Sciatic nerve (tissue), 2 donors: ENCODE results near the gene TENM4. TPM values are rescaled to one million over a fixed set of nuclear protein-coding genes. Genes with fewer than 3 reads are reported as not detected.

ENCODE experiments used
- ATAC-seq: fragments of 200-7000 bp; cut with Tn5 transposase; one replicate; pipeline ENCODE4 v1.9.1; 2020; ENCODE audit warnings: mild to moderate bottlenecking, moderate library complexity
- DNase-seq: peaks from one replicate; pipeline ENCODE4 v3.0.0-alpha.2; 2020; ENCODE audit warnings: low spot score
- intact Hi-C: fragments of 100-400 bp; cut with DNase I; formaldehyde crosslinking; loops from one replicate; pipeline ENCODE4 v1.14.2; 2022
- total RNA-seq: library from RNA; stranded (reverse); fragmentation: NEBNext Ultra II Directional; extraction: Animal tissue kit (Norgen Biotek cat#: 25700); gene quantifications from one replicate; pipeline ENCODE4 v1.2.1, GENCODE V29; 2021
- donor health status: DM: no; HTN: no; CAD: no.
- donor health status: DM: no; HTN: no; CAD: no.

The TENM4 gene
- total RNA-seq, 1 donor from 2014 or later: 16.5 TPM

GRCh38 chr11:79456501-79456900, 15.7 kb upstream of the TENM4 start:
- DNase-seq (no peak), ATAC-seq (no peak)
- intact Hi-C loops: no loop called here

GRCh38 chr11:79453617-79454016, 12.8 kb upstream of the TENM4 start:
- intact Hi-C loops: no loop called here
- no peak for DNase-seq
- no peak for ATAC-seq

- intact Hi-C loops: no loop called here
- no peak for ATAC-seq
- no peak for DNase-seq
Observed at GRCh38 chr11:79449040-79449439, 8.2 kb upstream of the TENM4 start.

GRCh38 chr11:79447038-79447786, 6.4 kb upstream of the TENM4 start:
- no peak for ATAC-seq
- intact Hi-C loops: no loop called here
- no peak for DNase-seq

GRCh38 chr11:79444923-79445322, 4.1 kb upstream of the TENM4 start:
- ATAC-seq (no peak), DNase-seq (no peak)
- intact Hi-C loops: no loop called here

- DNase-seq: no peak
Observed at GRCh38 chr11:79441461-79441875, 638 bp upstream of the TENM4 start.

GRCh38 chr11:79439886-79440570, 802 bp downstream of the TENM4 start:
- DNase-seq (peak; percentile 64), ATAC-seq (no peak)
- intact Hi-C loops: no loop called here

More at GRCh38 chr11:79441461-79441875, 638 bp upstream of the TENM4 start:
- ATAC-seq: no peak
- intact Hi-C loops: no loop called here

GRCh38 chr11:79439410-79439885, 1.4 kb downstream of the TENM4 start:
- no peak for ATAC-seq

GRCh38 chr11:79438631-79439409, 2.0 kb downstream of the TENM4 start:
- DNase-seq: peak; percentile 57

More at GRCh38 chr11:79439410-79439885, 1.4 kb downstream of the TENM4 start:
- no peak for DNase-seq
- intact Hi-C loops: no loop called here

GRCh38 chr11:79437981-79438630, 2.7 kb downstream of the TENM4 start:
- intact Hi-C loops: no loop called here
- ATAC-seq (peak; percentile 20), DNase-seq (peak; percentile 61)

More at GRCh38 chr11:79438631-79439409, 2.0 kb downstream of the TENM4 start:
- peak; percentile 54 for ATAC-seq
- intact Hi-C loops: no loop called here

GRCh38 chr11:79437278-79437980, 3.4 kb downstream of the TENM4 start:
- peak; percentile 81 for DNase-seq
- intact Hi-C loops: no loop called here
- peak; percentile 60 for ATAC-seq

- no peak for ATAC-seq
- DNase-seq: no peak
- intact Hi-C loops: no loop called here
Observed at GRCh38 chr11:79436919-79437277, 3.9 kb downstream of the TENM4 start.

- no peak for DNase-seq
- no peak for ATAC-seq
- intact Hi-C loops: no loop called here
Observed at GRCh38 chr11:79434283-79434682, 6.5 kb downstream of the TENM4 start.

GRCh38 chr11:79432138-79432537, 8.7 kb downstream of the TENM4 start:
- intact Hi-C loops: no loop called here
- no peak for DNase-seq
- ATAC-seq: no peak

- DNase-seq: no peak
- no peak for ATAC-seq
- intact Hi-C loops: no loop called here
Observed at GRCh38 chr11:79431535-79431934, 9.3 kb downstream of the TENM4 start.

- ATAC-seq (no peak), DNase-seq (no peak)
- intact Hi-C loops: no loop called here
Observed at GRCh38 chr11:79430280-79430679, 10.6 kb downstream of the TENM4 start.

- no peak for ATAC-seq
- DNase-seq: no peak
- intact Hi-C loops: no loop called here
Observed at GRCh38 chr11:79428406-79428805, 12.4 kb downstream of the TENM4 start.

- DNase-seq (no peak), ATAC-seq (no peak)
- intact Hi-C loops: no loop called here
Observed at GRCh38 chr11:79427611-79428327, 13.1 kb downstream of the TENM4 start.
